SK-N-MC (cell line): ENCODE measurements around the gene YIPF5.

Source experiments
- EZH2 ChIP-seq: fragments of 200-600 bp; sonication (generic); IDR thresholded peaks from one replicate; pipeline ENCODE4 v1.6.1; 2017; ENCODE audit warnings: antibody characterized with exemption
- POLR2AphosphoS5 ChIP-seq: IDR thresholded peaks from 2 replicates; pipeline ENCODE4 v1.6.1; 2012; ENCODE audit warnings: mild to moderate bottlenecking, low read depth, low read length, borderline replicate concordance

- TF ChIP-seq POLR2AphosphoS5 (no peak), EZH2 (no peak)
These were observed 12.9 kb upstream of the YIPF5 start for GRCh38 chr5:144183254-144183889.
